Neutrophil (primary cell): Measurements from ENCODE around the gene LAMA4.

Experiments used
- H3K27ac ChIP-seq: fragments of 200-600 bp; sonication (generic); 2 replicates; pipeline ENCODE4 v1.5.1; 2016; ENCODE audit warnings: mild to moderate bottlenecking, moderate library complexity
- H3K27me3 ChIP-seq: fragments of 200-600 bp; sonication (generic); 2 replicates; pipeline ENCODE4 v1.6.0; 2016; ENCODE audit warnings: mild to moderate bottlenecking
- H3K36me3 ChIP-seq: fragments of 200-600 bp; sonication (generic); 2 replicates; pipeline ENCODE4 v1.5.1; 2017
- H3K4me1 ChIP-seq, 2 experiments: fragments of 200-600 bp in 1 of 2; sonication (generic) in 1 of 2; 1 replicate in 1 of 2; 2 replicates in 1 of 2; pipeline versions ENCODE4 v1.5.1 to v1.6.1; 2013 to 2016; ENCODE audit warnings: low read depth in 1 of 2, low read length in 1 of 2, mild to moderate bottlenecking in 1 of 2, moderate library complexity in 1 of 2; ENCODE audit not compliant: control insufficient read depth in 1 of 2, insufficient read depth in 1 of 2
- H3K4me3 ChIP-seq, 2 experiments: fragments of 200-600 bp in 1 of 2; sonication (generic) in 1 of 2; 1 replicate in 1 of 2; 2 replicates in 1 of 2; pipeline ENCODE4 v1.5.1; 2013 to 2016; ENCODE audit warnings: low read depth in 1 of 2, low read length in 1 of 2, mild to moderate bottlenecking in 1 of 2, moderate library complexity in 1 of 2
- H3K9me3 ChIP-seq: fragments of 200-600 bp; sonication (generic); 2 replicates; pipeline ENCODE4 v1.5.1; 2016
- TF ChIP-seq, protein P1 (sequence below): fragments of 200-600 bp; sonication (generic); IDR thresholded peaks from 2 replicates; pipeline ENCODE4 v1.5.1; 2016; ENCODE audit warnings: antibody characterized with exemption

LAMA4 gene

GRCh38 chr6:112223070-112223861, 31.1 kb downstream of the LAMA4 start:
- Histone ChIP-seq H3K27ac (no peak overlapping the region), H3K4me3 (no peak overlapping the region), H3K27me3 (no peaks in the 10 kb centered on the region), H3K4me1 (no peaks in the 10 kb centered on the region), H3K9me3 (no peaks in the 10 kb centered on the region), H3K36me3 (no peaks in the 10 kb centered on the region)
- TF ChIP-seq, protein P1, sequence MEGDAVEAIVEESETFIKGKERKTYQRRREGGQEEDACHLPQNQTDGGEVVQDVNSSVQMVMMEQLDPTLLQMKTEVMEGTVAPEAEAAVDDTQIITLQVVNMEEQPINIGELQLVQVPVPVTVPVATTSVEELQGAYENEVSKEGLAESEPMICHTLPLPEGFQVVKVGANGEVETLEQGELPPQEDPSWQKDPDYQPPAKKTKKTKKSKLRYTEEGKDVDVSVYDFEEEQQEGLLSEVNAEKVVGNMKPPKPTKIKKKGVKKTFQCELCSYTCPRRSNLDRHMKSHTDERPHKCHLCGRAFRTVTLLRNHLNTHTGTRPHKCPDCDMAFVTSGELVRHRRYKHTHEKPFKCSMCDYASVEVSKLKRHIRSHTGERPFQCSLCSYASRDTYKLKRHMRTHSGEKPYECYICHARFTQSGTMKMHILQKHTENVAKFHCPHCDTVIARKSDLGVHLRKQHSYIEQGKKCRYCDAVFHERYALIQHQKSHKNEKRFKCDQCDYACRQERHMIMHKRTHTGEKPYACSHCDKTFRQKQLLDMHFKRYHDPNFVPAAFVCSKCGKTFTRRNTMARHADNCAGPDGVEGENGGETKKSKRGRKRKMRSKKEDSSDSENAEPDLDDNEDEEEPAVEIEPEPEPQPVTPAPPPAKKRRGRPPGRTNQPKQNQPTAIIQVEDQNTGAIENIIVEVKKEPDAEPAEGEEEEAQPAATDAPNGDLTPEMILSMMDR: no peak

DNA sequence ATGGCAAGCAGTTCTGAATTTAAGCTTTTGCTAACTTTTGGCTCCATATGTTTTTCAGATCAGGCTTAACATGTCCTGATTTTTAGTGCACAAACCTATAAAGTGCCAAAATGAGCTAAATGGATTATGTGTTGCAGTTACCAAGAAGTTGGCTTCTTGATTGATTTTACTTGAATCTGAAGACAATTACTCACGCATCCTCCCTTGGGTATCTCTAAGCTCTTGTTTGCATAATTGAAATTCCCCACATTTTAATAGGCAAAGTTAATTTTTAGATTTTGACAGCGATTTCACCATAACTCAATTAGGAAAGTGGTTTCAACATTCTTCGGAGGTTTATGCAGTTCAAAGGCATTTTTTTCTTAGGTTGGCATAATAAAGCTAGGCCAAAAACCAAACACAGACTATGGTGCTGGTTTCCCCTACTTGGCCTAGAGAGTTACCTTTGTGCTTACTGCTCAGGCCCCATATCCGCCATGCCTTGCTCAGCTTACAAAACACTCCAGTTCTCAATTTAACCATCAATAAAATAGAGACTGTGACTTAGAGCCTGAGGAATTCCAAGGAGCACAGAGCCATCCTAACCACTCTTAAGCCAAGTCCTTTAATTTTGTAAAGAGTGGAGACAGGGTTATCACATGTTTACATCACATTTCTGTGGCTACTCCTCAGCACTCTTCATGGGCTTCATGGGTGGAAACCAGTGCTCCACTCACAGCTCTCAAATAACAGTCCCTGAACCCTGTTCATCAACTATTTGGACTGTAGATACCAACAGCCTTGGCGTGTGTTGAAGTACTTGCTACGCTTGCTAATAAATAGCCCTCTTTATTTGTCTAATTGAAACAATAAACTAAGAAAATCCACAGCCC, 32.1 kb downstream of the LAMA4 start:
- no peak overlapping the region for H3K27ac ChIP-seq
- no peaks in the 10 kb centered on the region for H3K36me3 ChIP-seq
- H3K27me3 ChIP-seq: no peaks in the 10 kb centered on the region
- TF ChIP-seq, protein P1: no peak
- H3K4me3 ChIP-seq: no peak overlapping the region
- no peaks in the 10 kb centered on the region for H3K4me1 ChIP-seq
- H3K9me3 ChIP-seq: no peaks in the 10 kb centered on the region

- no peaks in the 10 kb centered on the region for H3K36me3 ChIP-seq
- no peak overlapping the region for H3K4me3 ChIP-seq
- no peaks in the 10 kb centered on the region for H3K27me3 ChIP-seq
- no peak overlapping the region for H3K27ac ChIP-seq
- TF ChIP-seq, protein P1: no peak
- H3K9me3 ChIP-seq: no peaks in the 10 kb centered on the region
- H3K4me1 ChIP-seq: no peaks in the 10 kb centered on the region
These were observed 32.8 kb downstream of the LAMA4 start for GRCh38 chr6:112221561-112221960.

GRCh38 chr6:112218563-112218962, 35.8 kb downstream of the LAMA4 start:
- no peaks in the 10 kb centered on the region for H3K27me3 ChIP-seq
- no peaks in the 10 kb centered on the region for H3K4me1 ChIP-seq
- no peaks in the 10 kb centered on the region for H3K9me3 ChIP-seq
- no peaks in the 10 kb centered on the region for H3K36me3 ChIP-seq
- no peak overlapping the region for H3K4me3 ChIP-seq
- H3K27ac ChIP-seq: no peak overlapping the region
- TF ChIP-seq, protein P1: no peak

GRCh38 chr6:112216662-112217551, 37.5 kb downstream of the LAMA4 start:
- H3K27me3 ChIP-seq: no peaks in the 10 kb centered on the region
- no peak overlapping the region for H3K27ac ChIP-seq
- H3K4me1 ChIP-seq: no peaks in the 10 kb centered on the region
- no peaks in the 10 kb centered on the region for H3K9me3 ChIP-seq
- H3K4me3 ChIP-seq: no peak overlapping the region
- TF ChIP-seq, protein P1: no peak
- no peaks in the 10 kb centered on the region for H3K36me3 ChIP-seq
